ENCODE measurements around the gene ANKRD11.
"Not testable (repeated sequence)": the region's sequence is repeated elsewhere in the genome, so short reads cannot be mapped to it uniquely, and the experiment has no call there.

ANKRD11 gene

GRCh38 chr16:89268585-89268984 lies 221.8 kb downstream of the ANKRD11 start:
- no peak for DNase-seq (ENCODE audit: low spot score)
- Histone ChIP-seq H3K9me3 (ENCODE audit: severe bottlenecking) (no peaks in the 10 kb centered on the region), H3K27me3 (ENCODE audit: insufficient read depth, poor library complexity, severe bottlenecking) (no peaks in the 10 kb centered on the region), H3K4me1 (ENCODE audit: insufficient read depth, poor library complexity, severe bottlenecking) (no peaks in the 10 kb centered on the region), H3K36me3 (ENCODE audit: low read depth) (peaks cover 59% of the 10 kb centered on the region), H3K27ac (ENCODE audit: poor library complexity, severe bottlenecking) (no peak overlapping the region), H3K4me3 (ENCODE audit: severe bottlenecking) (no peak overlapping the region)
- no peak for TF ChIP-seq CTCF (IDR thresholded peaks at IDR 0.05; ENCODE audit: poor library complexity, severe bottlenecking)
- no peak for ATAC-seq (ENCODE audit: low read depth)

- not testable (repeated sequence) for H3K9me3 ChIP-seq (ENCODE audit: severe bottlenecking); DNase-seq (ENCODE audit: low spot score); ATAC-seq (ENCODE audit: low read depth); H3K27ac ChIP-seq (ENCODE audit: poor library complexity, severe bottlenecking); H3K4me1 ChIP-seq (ENCODE audit: insufficient read depth, poor library complexity, severe bottlenecking); H3K4me3 ChIP-seq (ENCODE audit: severe bottlenecking); H3K27me3 ChIP-seq (ENCODE audit: insufficient read depth, poor library complexity, severe bottlenecking)
- peaks cover 51% of the 10 kb centered on the region for H3K36me3 ChIP-seq (ENCODE audit: low read depth)
Measured at GRCh38 chr16:89267746-89268145, 222.6 kb downstream of the ANKRD11 start.

- peaks cover 42% of the 10 kb centered on the region for H3K36me3 ChIP-seq (ENCODE audit: low read depth)
Measured at GRCh38 chr16:89266521-89267134, 223.7 kb downstream of the ANKRD11 start.

GRCh38 chr16:89265647-89266046 lies 224.7 kb downstream of the ANKRD11 start:
- H3K4me3 ChIP-seq (ENCODE audit: severe bottlenecking), result no peak overlapping the region

More at GRCh38 chr16:89266521-89267134, 223.7 kb downstream of the ANKRD11 start:
- ATAC-seq (ENCODE audit: low read depth), result no peak
- TF ChIP-seq CTCF (IDR thresholded peaks at IDR 0.05; ENCODE audit: poor library complexity, severe bottlenecking), result no peak
- no peaks in the 10 kb centered on the region for H3K9me3 ChIP-seq (ENCODE audit: severe bottlenecking)
- no peak overlapping the region for H3K4me3 ChIP-seq (ENCODE audit: severe bottlenecking)
- H3K4me1 ChIP-seq (ENCODE audit: insufficient read depth, poor library complexity, severe bottlenecking), result no peaks in the 10 kb centered on the region
- H3K27me3 ChIP-seq (ENCODE audit: insufficient read depth, poor library complexity, severe bottlenecking), result no peaks in the 10 kb centered on the region
- H3K27ac ChIP-seq (ENCODE audit: poor library complexity, severe bottlenecking), result no peak overlapping the region
- no peak for DNase-seq (ENCODE audit: low spot score)

GRCh38 chr16:89264800-89265550 lies 225.4 kb downstream of the ANKRD11 start:
- Histone ChIP-seq H3K27ac (ENCODE audit: poor library complexity, severe bottlenecking) (no peak overlapping the region), H3K36me3 (ENCODE audit: low read depth) (peaks cover 27% of the 10 kb centered on the region), H3K4me3 (ENCODE audit: severe bottlenecking) (no peak overlapping the region), H3K4me1 (ENCODE audit: insufficient read depth, poor library complexity, severe bottlenecking) (no peaks in the 10 kb centered on the region), H3K27me3 (ENCODE audit: insufficient read depth, poor library complexity, severe bottlenecking) (no peaks in the 10 kb centered on the region), H3K9me3 (ENCODE audit: severe bottlenecking) (no peaks in the 10 kb centered on the region)
- DNase-seq (ENCODE audit: low spot score) (no peak), ATAC-seq (ENCODE audit: low read depth) (no peak)
- no peak for TF ChIP-seq CTCF (IDR thresholded peaks at IDR 0.05; ENCODE audit: poor library complexity, severe bottlenecking)

More at GRCh38 chr16:89265647-89266046, 224.7 kb downstream of the ANKRD11 start:
- Histone ChIP-seq H3K27ac (ENCODE audit: poor library complexity, severe bottlenecking) (no peak overlapping the region), H3K9me3 (ENCODE audit: severe bottlenecking) (no peaks in the 10 kb centered on the region), H3K36me3 (ENCODE audit: low read depth) (peaks cover 32% of the 10 kb centered on the region), H3K4me1 (ENCODE audit: insufficient read depth, poor library complexity, severe bottlenecking) (no peaks in the 10 kb centered on the region), H3K27me3 (ENCODE audit: insufficient read depth, poor library complexity, severe bottlenecking) (no peaks in the 10 kb centered on the region)
- ATAC-seq (ENCODE audit: low read depth) (no peak), DNase-seq (ENCODE audit: low spot score) (no peak)
- TF ChIP-seq CTCF (IDR thresholded peaks at IDR 0.05; ENCODE audit: poor library complexity, severe bottlenecking), result no peak
